NT2/D1 (cell line): ENCODE results near the gene BORA.

Source experiments
- DNase-seq: peaks from one replicate; pipeline ENCODE4 v3.0.0-alpha.2; 2011; ENCODE audit warnings: low read depth, low spot score
- H3K27me3 ChIP-seq: 2 replicates; pipeline ENCODE4 v1.6.0; 2011; ENCODE audit warnings: mild to moderate bottlenecking; ENCODE audit not compliant: insufficient read length, insufficient read depth
- H3K36me3 ChIP-seq: 2 replicates; pipeline ENCODE4 v1.6.1; 2011; ENCODE audit warnings: mild to moderate bottlenecking, low read length, mixed read lengths; ENCODE audit not compliant: insufficient read depth, insufficient read length
- H3K4me1 ChIP-seq: 2 replicates; pipeline ENCODE4 v1.5.1; 2011; ENCODE audit not compliant: insufficient read depth, insufficient read length
- H3K4me3 ChIP-seq: 2 replicates; pipeline ENCODE4 v1.5.1; 2011; ENCODE audit warnings: low read depth; ENCODE audit not compliant: insufficient read length
- H3K9ac ChIP-seq: 2 replicates; pipeline ENCODE4 v1.6.0; 2011; ENCODE audit warnings: low read depth; ENCODE audit not compliant: insufficient read length
- H3K9me3 ChIP-seq: 2 replicates; pipeline ENCODE4 v1.5.1; 2011; ENCODE audit warnings: mild to moderate bottlenecking, low read length; ENCODE audit not compliant: insufficient read depth
- SUZ12 ChIP-seq: IDR thresholded peaks from 2 replicates; pipeline ENCODE4 v1.6.1; 2011; ENCODE audit not compliant: insufficient read length, insufficient read depth; ENCODE audit errors: extremely low read depth
- YY1 ChIP-seq: IDR thresholded peaks from 2 replicates; pipeline ENCODE4 v1.6.1; 2011; ENCODE audit not compliant: insufficient read length, insufficient read depth
- ZNF274 ChIP-seq: IDR thresholded peaks from 2 replicates; pipeline ENCODE4 v1.6.1; 2011; ENCODE audit warnings: mild to moderate bottlenecking, low read depth, low read length

BORA gene

GRCh38 chr13:72737033-72737432 is 9.3 kb downstream of the BORA start:
- Histone ChIP-seq H3K36me3 (peaks cover 58% of the 10 kb centered on the region), H3K4me3 (no peak overlapping the region), H3K4me1 (no peaks in the 10 kb centered on the region), H3K27me3 (no peaks in the 10 kb centered on the region), H3K9me3 (no peaks in the 10 kb centered on the region), H3K9ac (no peak overlapping the region)
- no peak for DNase-seq
- no peak for TF ChIP-seq ZNF274
- TF ChIP-seq SUZ12, result no peak
- TF ChIP-seq YY1, result no peak

GRCh38 chr13:72740015-72740414 is 12.3 kb downstream of the BORA start:
- Histone ChIP-seq H3K36me3 (peaks cover 62% of the 10 kb centered on the region), H3K4me1 (no peaks in the 10 kb centered on the region), H3K27me3 (no peaks in the 10 kb centered on the region), H3K9me3 (no peaks in the 10 kb centered on the region), H3K4me3 (no peak overlapping the region), H3K9ac (no peak overlapping the region)
- DNase-seq, result no peak
- TF ChIP-seq ZNF274 (no peak), SUZ12 (no peak), YY1 (no peak)

GRCh38 chr13:72745260-72745659 is 17.5 kb downstream of the BORA start:
- no peak for DNase-seq
- Histone ChIP-seq H3K4me3 (no peak overlapping the region), H3K9me3 (no peaks in the 10 kb centered on the region), H3K36me3 (peaks cover 50% of the 10 kb centered on the region), H3K4me1 (no peaks in the 10 kb centered on the region), H3K9ac (no peak overlapping the region), H3K27me3 (no peaks in the 10 kb centered on the region)
- TF ChIP-seq ZNF274 (no peak), SUZ12 (no peak), YY1 (no peak)

- H3K9ac ChIP-seq, result no peak overlapping the region
- H3K4me3 ChIP-seq, result no peak overlapping the region
- H3K36me3 ChIP-seq, result peaks cover 71% of the 10 kb centered on the region
- H3K4me1 ChIP-seq, result no peaks in the 10 kb centered on the region
- no peaks in the 10 kb centered on the region for H3K27me3 ChIP-seq
- TF ChIP-seq YY1 (no peak), ZNF274 (no peak)
- no peak for DNase-seq
- H3K9me3 ChIP-seq, result no peaks in the 10 kb centered on the region
Measured at GRCh38 chr13:72751220-72751619, 23.5 kb downstream of the BORA start.

- Histone ChIP-seq H3K9ac (no peak overlapping the region), H3K36me3 (peaks cover 67% of the 10 kb centered on the region), H3K27me3 (no peaks in the 10 kb centered on the region), H3K4me1 (no peaks in the 10 kb centered on the region), H3K9me3 (no peaks in the 10 kb centered on the region), H3K4me3 (no peak overlapping the region)
- TF ChIP-seq SUZ12, result no peak
- TF ChIP-seq ZNF274, result no peak
- no peak for TF ChIP-seq YY1
- no peak for DNase-seq
Measured at GRCh38 chr13:72754111-72754510, 26.4 kb downstream of the BORA start.

- Histone ChIP-seq H3K36me3 (peaks cover 83% of the 10 kb centered on the region), H3K9ac (no peak overlapping the region), H3K4me1 (no peaks in the 10 kb centered on the region), H3K27me3 (no peaks in the 10 kb centered on the region), H3K4me3 (no peak overlapping the region), H3K9me3 (no peaks in the 10 kb centered on the region)
- DNase-seq, result no peak
- TF ChIP-seq ZNF274 (no peak), SUZ12 (no peak), YY1 (no peak)
Measured at GRCh38 chr13:72757792-72758535, 30.2 kb downstream of the BORA start.

- Histone ChIP-seq H3K9ac (no peak overlapping the region), H3K4me1 (no peaks in the 10 kb centered on the region), H3K9me3 (no peaks in the 10 kb centered on the region), H3K36me3 (peaks cover 77% of the 10 kb centered on the region), H3K27me3 (no peaks in the 10 kb centered on the region), H3K4me3 (no peak overlapping the region)
- TF ChIP-seq ZNF274 (no peak), SUZ12 (no peak)
- no peak for DNase-seq
Measured at GRCh38 chr13:72760189-72760588, 32.5 kb downstream of the BORA start.

GRCh38 chr13:72763411-72763810 is 35.7 kb downstream of the BORA start:
- no peaks in the 10 kb centered on the region for H3K9me3 ChIP-seq
- no peaks in the 10 kb centered on the region for H3K4me1 ChIP-seq
- no peak overlapping the region for H3K4me3 ChIP-seq
- TF ChIP-seq YY1 (no peak), SUZ12 (no peak), ZNF274 (no peak)
- no peak for DNase-seq
- no peak overlapping the region for H3K9ac ChIP-seq
- no peaks in the 10 kb centered on the region for H3K27me3 ChIP-seq
- H3K36me3 ChIP-seq, result peaks cover 88% of the 10 kb centered on the region
